WTC11 (cell line): ENCODE measurements around the gene OSM.

Experiments
- ATF1 ChIP-seq: sonication (generic); formaldehyde crosslinking; IDR thresholded peaks from 2 replicates; pipeline ENCODE4 v1.8.1; 2023; ENCODE audit warnings: mild to moderate bottlenecking, moderate library complexity, missing genetic modification reagents
- CREB1 ChIP-seq: sonication (generic); formaldehyde crosslinking; IDR thresholded peaks from 2 replicates; pipeline ENCODE4 v1.8.0; 2023; ENCODE audit warnings: mild to moderate bottlenecking, missing genetic modification reagents
- FOXP4 ChIP-seq: sonication (generic); formaldehyde crosslinking; IDR thresholded peaks from 2 replicates; pipeline ENCODE4 v1.8.0; 2022; ENCODE audit warnings: mild to moderate bottlenecking, missing genetic modification reagents
- GABPB1 ChIP-seq: sonication (generic); formaldehyde crosslinking; IDR thresholded peaks from 2 replicates; pipeline ENCODE4 v1.8.1; 2023; ENCODE audit warnings: mild to moderate bottlenecking, missing genetic modification reagents
- OVOL2 ChIP-seq: fragments of 250-450 bp; sonication (Bioruptor Pico); IDR thresholded peaks from 2 replicates; pipeline ENCODE4 v1.9.0; 2021; ENCODE audit warnings: mild to moderate bottlenecking, borderline replicate concordance
- ZNF416 ChIP-seq: fragments of 250-450 bp; sonication (Bioruptor Pico); IDR thresholded peaks from 2 replicates; pipeline ENCODE4 v1.9.0; 2021; ENCODE audit warnings: mild to moderate bottlenecking, inconsistent platforms
- TF ChIP-seq, protein P1 (sequence below): fragments of 200-600 bp; IDR thresholded peaks from 2 replicates; pipeline ENCODE4 v1.8.0; 2022; ENCODE audit warnings: antibody characterized with exemption
- TF ChIP-seq, protein P2 (sequence below): sonication (generic); formaldehyde crosslinking; IDR thresholded peaks from 2 replicates; pipeline ENCODE4 v1.8.1; 2023; ENCODE audit warnings: mild to moderate bottlenecking, missing genetic modification reagents, moderate library complexity

- TF ChIP-seq, protein P1, sequence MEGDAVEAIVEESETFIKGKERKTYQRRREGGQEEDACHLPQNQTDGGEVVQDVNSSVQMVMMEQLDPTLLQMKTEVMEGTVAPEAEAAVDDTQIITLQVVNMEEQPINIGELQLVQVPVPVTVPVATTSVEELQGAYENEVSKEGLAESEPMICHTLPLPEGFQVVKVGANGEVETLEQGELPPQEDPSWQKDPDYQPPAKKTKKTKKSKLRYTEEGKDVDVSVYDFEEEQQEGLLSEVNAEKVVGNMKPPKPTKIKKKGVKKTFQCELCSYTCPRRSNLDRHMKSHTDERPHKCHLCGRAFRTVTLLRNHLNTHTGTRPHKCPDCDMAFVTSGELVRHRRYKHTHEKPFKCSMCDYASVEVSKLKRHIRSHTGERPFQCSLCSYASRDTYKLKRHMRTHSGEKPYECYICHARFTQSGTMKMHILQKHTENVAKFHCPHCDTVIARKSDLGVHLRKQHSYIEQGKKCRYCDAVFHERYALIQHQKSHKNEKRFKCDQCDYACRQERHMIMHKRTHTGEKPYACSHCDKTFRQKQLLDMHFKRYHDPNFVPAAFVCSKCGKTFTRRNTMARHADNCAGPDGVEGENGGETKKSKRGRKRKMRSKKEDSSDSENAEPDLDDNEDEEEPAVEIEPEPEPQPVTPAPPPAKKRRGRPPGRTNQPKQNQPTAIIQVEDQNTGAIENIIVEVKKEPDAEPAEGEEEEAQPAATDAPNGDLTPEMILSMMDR: no peak
- no peak for TF ChIP-seq GABPB1 (CRISPR knock-in tag)
- no peak for TF ChIP-seq CREB1 (CRISPR knock-in tag)
- no peak for TF ChIP-seq OVOL2 (CRISPR knock-in tag)
- no peak for TF ChIP-seq ZNF416
- TF ChIP-seq, protein P2, sequence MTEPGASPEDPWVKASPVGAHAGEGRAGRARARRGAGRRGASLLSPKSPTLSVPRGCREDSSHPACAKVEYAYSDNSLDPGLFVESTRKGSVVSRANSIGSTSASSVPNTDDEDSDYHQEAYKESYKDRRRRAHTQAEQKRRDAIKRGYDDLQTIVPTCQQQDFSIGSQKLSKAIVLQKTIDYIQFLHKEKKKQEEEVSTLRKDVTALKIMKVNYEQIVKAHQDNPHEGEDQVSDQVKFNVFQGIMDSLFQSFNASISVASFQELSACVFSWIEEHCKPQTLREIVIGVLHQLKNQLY (CRISPR knock-in tag): no peak
- no peak for TF ChIP-seq FOXP4 (CRISPR knock-in tag)
- no peak for TF ChIP-seq ATF1 (CRISPR knock-in tag)
Measured at GRCh38 chr22:30238661-30239487, 27.8 kb downstream of the OSM start.
